Measurements from ENCODE around the gene ATP6V1F.

GRCh38 chr7:128838109-128838779, 24.4 kb upstream of the ATP6V1F start:
- TF ChIP-seq, protein P1, sequence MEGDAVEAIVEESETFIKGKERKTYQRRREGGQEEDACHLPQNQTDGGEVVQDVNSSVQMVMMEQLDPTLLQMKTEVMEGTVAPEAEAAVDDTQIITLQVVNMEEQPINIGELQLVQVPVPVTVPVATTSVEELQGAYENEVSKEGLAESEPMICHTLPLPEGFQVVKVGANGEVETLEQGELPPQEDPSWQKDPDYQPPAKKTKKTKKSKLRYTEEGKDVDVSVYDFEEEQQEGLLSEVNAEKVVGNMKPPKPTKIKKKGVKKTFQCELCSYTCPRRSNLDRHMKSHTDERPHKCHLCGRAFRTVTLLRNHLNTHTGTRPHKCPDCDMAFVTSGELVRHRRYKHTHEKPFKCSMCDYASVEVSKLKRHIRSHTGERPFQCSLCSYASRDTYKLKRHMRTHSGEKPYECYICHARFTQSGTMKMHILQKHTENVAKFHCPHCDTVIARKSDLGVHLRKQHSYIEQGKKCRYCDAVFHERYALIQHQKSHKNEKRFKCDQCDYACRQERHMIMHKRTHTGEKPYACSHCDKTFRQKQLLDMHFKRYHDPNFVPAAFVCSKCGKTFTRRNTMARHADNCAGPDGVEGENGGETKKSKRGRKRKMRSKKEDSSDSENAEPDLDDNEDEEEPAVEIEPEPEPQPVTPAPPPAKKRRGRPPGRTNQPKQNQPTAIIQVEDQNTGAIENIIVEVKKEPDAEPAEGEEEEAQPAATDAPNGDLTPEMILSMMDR (IDR thresholded peaks at IDR 0.05) = no peak
- no peak for TF ChIP-seq POLR2A (IDR thresholded peaks at IDR 0.05)
